ENCODE measurements around the gene PLCXD3. TPM values are rescaled to one million over a fixed set of nuclear protein-coding genes. Genes with fewer than 3 reads are reported as not detected.

Gene PLCXD3
- total RNA-seq, 1 donor from 2014 or later: 0.93 TPM

- no peaks in the 10 kb centered on the region for H3K4me1 Mint-ChIP-seq (ENCODE audit: low read depth, unreplicated experiment)
- no peak for TF ChIP-seq CTCF (IDR thresholded peaks at IDR 0.05; ENCODE audit: partially characterized antibody, unreplicated experiment)
- H3K36me3 Mint-ChIP-seq (ENCODE audit: unreplicated experiment): no peaks in the 10 kb centered on the region
- DNase-seq: no peak
- no peaks in the 10 kb centered on the region for H3K9me3 Mint-ChIP-seq (ENCODE audit: unreplicated experiment)
- H3K4me3 Mint-ChIP-seq (ENCODE audit: unreplicated experiment): no peak overlapping the region
- no peak overlapping the region for H3K27ac Mint-ChIP-seq (ENCODE audit: unreplicated experiment)
- H3K27me3 Mint-ChIP-seq (ENCODE audit: unreplicated experiment): no peaks in the 10 kb centered on the region
Measured at GRCh38 chr5:41364346-41364745, 146.1 kb downstream of the PLCXD3 start.

- no peak for DNase-seq
- Mint-ChIP-seq H3K4me3 (ENCODE audit: unreplicated experiment) (no peak overlapping the region), H3K27ac (ENCODE audit: unreplicated experiment) (no peak overlapping the region), H3K4me1 (ENCODE audit: low read depth, unreplicated experiment) (no peaks in the 10 kb centered on the region), H3K27me3 (ENCODE audit: unreplicated experiment) (no peaks in the 10 kb centered on the region), H3K36me3 (ENCODE audit: unreplicated experiment) (no peaks in the 10 kb centered on the region), H3K9me3 (ENCODE audit: unreplicated experiment) (no peaks in the 10 kb centered on the region)
- no peak for TF ChIP-seq CTCF (IDR thresholded peaks at IDR 0.05; ENCODE audit: partially characterized antibody, unreplicated experiment)
Measured at GRCh38 chr5:41363343-41363986, 146.9 kb downstream of the PLCXD3 start.

DNA sequence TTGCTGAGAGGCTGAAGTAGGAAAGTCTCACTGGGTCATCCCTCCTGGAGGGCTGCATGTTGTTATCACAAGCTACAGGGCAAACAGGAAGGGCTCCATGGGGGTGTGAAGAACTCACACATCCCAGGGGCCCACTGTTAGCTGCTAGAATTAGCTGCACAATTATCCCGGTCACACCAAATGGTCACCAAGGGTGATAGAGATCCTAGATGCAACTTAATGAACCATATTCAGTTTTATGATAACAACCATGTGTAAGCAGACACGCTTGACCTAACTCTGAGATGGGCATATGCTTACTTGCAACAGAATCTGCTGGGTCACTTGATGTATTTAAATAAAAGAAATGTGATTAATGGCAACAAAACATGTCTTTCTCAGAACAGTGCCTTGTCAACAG is 153.6 kb downstream of the PLCXD3 start:
- H3K27ac Mint-ChIP-seq (ENCODE audit: unreplicated experiment): no peak overlapping the region
- no peak overlapping the region for H3K4me3 Mint-ChIP-seq (ENCODE audit: unreplicated experiment)
- no peaks in the 10 kb centered on the region for H3K9me3 Mint-ChIP-seq (ENCODE audit: unreplicated experiment)
- no peaks in the 10 kb centered on the region for H3K4me1 Mint-ChIP-seq (ENCODE audit: low read depth, unreplicated experiment)
- no peak for DNase-seq
- H3K36me3 Mint-ChIP-seq (ENCODE audit: unreplicated experiment): no peaks in the 10 kb centered on the region
- H3K27me3 Mint-ChIP-seq (ENCODE audit: unreplicated experiment): no peaks in the 10 kb centered on the region
- TF ChIP-seq CTCF (IDR thresholded peaks at IDR 0.05; ENCODE audit: partially characterized antibody, unreplicated experiment): no peak

- no peaks in the 10 kb centered on the region for H3K36me3 Mint-ChIP-seq (ENCODE audit: unreplicated experiment)
- no peak for DNase-seq
- H3K27ac Mint-ChIP-seq (ENCODE audit: unreplicated experiment): no peak overlapping the region
- no peak for TF ChIP-seq CTCF (IDR thresholded peaks at IDR 0.05; ENCODE audit: partially characterized antibody, unreplicated experiment)
- H3K27me3 Mint-ChIP-seq (ENCODE audit: unreplicated experiment): no peaks in the 10 kb centered on the region
- H3K4me3 Mint-ChIP-seq (ENCODE audit: unreplicated experiment): no peak overlapping the region
- no peaks in the 10 kb centered on the region for H3K9me3 Mint-ChIP-seq (ENCODE audit: unreplicated experiment)
- H3K4me1 Mint-ChIP-seq (ENCODE audit: low read depth, unreplicated experiment): no peaks in the 10 kb centered on the region
Measured at GRCh38 chr5:41349846-41350245, 160.6 kb downstream of the PLCXD3 start.

DNA sequence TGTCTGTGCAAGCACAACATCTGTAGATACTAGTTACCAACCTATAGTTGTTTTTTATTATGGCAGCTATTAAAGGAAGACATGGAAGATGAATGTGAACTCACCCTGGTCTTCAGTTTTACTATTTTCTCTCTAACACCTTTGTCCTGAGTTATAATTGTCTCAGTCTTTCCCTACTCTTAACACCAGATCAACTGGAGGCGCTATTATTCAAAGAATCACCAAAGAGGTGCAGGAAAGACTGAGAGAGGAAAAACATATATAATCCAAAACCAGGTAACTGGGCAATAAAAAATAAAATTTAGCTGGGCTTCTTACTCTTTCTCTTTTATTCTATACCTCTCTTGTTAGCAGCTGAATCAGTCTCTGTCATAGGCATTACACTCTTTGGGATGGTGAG is 162.8 kb downstream of the PLCXD3 start:
- Mint-ChIP-seq H3K4me1 (ENCODE audit: low read depth, unreplicated experiment) (no peaks in the 10 kb centered on the region), H3K9me3 (ENCODE audit: unreplicated experiment) (no peaks in the 10 kb centered on the region), H3K27ac (ENCODE audit: unreplicated experiment) (no peak overlapping the region), H3K4me3 (ENCODE audit: unreplicated experiment) (no peak overlapping the region), H3K36me3 (ENCODE audit: unreplicated experiment) (no peaks in the 10 kb centered on the region), H3K27me3 (ENCODE audit: unreplicated experiment) (no peaks in the 10 kb centered on the region)
- DNase-seq: no peak
- TF ChIP-seq CTCF (IDR thresholded peaks at IDR 0.05; ENCODE audit: partially characterized antibody, unreplicated experiment): no peak

Measured in glutamatergic neuron (in vitro differentiated cells).